K562 (cell line): ENCODE measurements around the gene FAM83E. TPM values are rescaled to one million over a fixed set of nuclear protein-coding genes. Genes with fewer than 3 reads are reported as not detected.

Source experiments
- ATAC-seq: fragments of 200-7000 bp; cut with Tn5 transposase; 3 replicates; pipeline ENCODE4 v1.9.1; 2020; ENCODE audit warnings: moderate library complexity
- BruUV-seq: library from RNA; stranded (reverse); fragments of 400-500 nt; replicated peaks from 2 replicates; lab custom pipeline; 2021; lab: Mats Ljungman, UMichigan
- CTCF ChIA-PET: fragments of 300-600 bp; formaldehyde crosslinking; extraction: SDS; loops from one replicate; lab custom pipeline; 2021; ENCODE audit warnings: low intra/inter-chr PET ratio; lab: Yijun Ruan, JAX
- POLR2A ChIA-PET: fragments of 300-600, 350-650 bp; sonication (Branson Sonifier 250); formaldehyde crosslinking; extraction: SDS; loops from one replicate; lab custom pipeline; 2021; ENCODE audit warnings: antibody characterized with exemption, inconsistent platforms; lab: Yijun Ruan, JAX
- DNase-seq, 4 experiments: peaks; one replicate each; pipeline versions ENCODE4 v3.0.0 to v3.0.0-alpha.2; 2011 to 2018; ENCODE audit warnings: low spot score in 3 of 4, mixed read lengths in 3 of 4; ENCODE audit errors: extremely low read depth in 1 of 4
- FAIRE-seq: peaks from 2 replicates; lab custom pipeline; 2011; peaks lifted over from hg19 to GRCh38; lab: Jason Lieb, UNC
- H2AFZ ChIP-seq: 2 replicates; pipeline ENCODE4 v1.6.0; 2011; ENCODE audit warnings: low read depth, low read length, control low read depth, inconsistent platforms
- H3K27ac ChIP-seq: fragments of 200-600 bp; 3 replicates; pipeline ENCODE4 v1.8.0; 2011; ENCODE audit warnings: low read depth, mild to moderate bottlenecking, control low read depth, inconsistent platforms, low read length, moderate library complexity, mixed read lengths; ENCODE audit errors: extremely low read depth
- H3K27me3 ChIP-seq, 2 experiments: fragments of 300-600 bp in 1 of 2; 2 replicates in 1 of 2; 3 replicates in 1 of 2; pipeline versions ENCODE4 v1.6.0 to v1.8.0; 2011; ENCODE audit warnings: inconsistent platforms in 2 of 2, low read length in 2 of 2, mild to moderate bottlenecking in 1 of 2, mixed read lengths in 1 of 2, moderate library complexity in 1 of 2; ENCODE audit not compliant: control insufficient read depth in 2 of 2, insufficient read depth in 2 of 2
- H3K36me3 ChIP-seq: fragments of 300-600 bp; 3 replicates; pipeline ENCODE4 v1.8.0; 2011; ENCODE audit warnings: mild to moderate bottlenecking, low read length, inconsistent platforms; ENCODE audit not compliant: control insufficient read depth, insufficient read depth
- H3K4me1 ChIP-seq, 2 experiments: fragments of 200-600 bp in 1 of 2; replicated peaks in 1 of 2; 2 replicates in 1 of 2; 3 replicates in 1 of 2; pipeline versions ENCODE4 v1.5.1 to v1.8.0; 2011; ENCODE audit warnings: inconsistent platforms in 2 of 2, low read length in 2 of 2, mild to moderate bottlenecking in 1 of 2, mixed read lengths in 1 of 2, moderate library complexity in 1 of 2; ENCODE audit not compliant: control insufficient read depth in 2 of 2, insufficient read depth in 2 of 2
- H3K4me2 ChIP-seq: 2 replicates; pipeline ENCODE4 v1.6.1; 2011; ENCODE audit warnings: low read length, control low read depth, inconsistent platforms, mixed read lengths; ENCODE audit not compliant: insufficient read depth
- H3K4me3 ChIP-seq: fragments of 200-600 bp; sonication (generic), shearing (Covaris generic); 2 replicates; pipeline ENCODE4 v1.5.1; 2016; ENCODE audit warnings: control low read depth, inconsistent platforms
- H3K79me2 ChIP-seq: fragments of 200-600 bp; 3 replicates; pipeline ENCODE4 v1.8.0; 2011; ENCODE audit warnings: low read length, inconsistent platforms; ENCODE audit not compliant: control insufficient read depth, insufficient read depth
- H3K9ac ChIP-seq, 2 experiments: 2 replicates each; pipeline versions ENCODE4 v1.6.0 to v1.6.1; 2011; ENCODE audit warnings: low read depth in 2 of 2, low read length in 2 of 2, control low read depth in 1 of 2, inconsistent platforms in 1 of 2, mild to moderate bottlenecking in 1 of 2, mixed read lengths in 1 of 2; ENCODE audit not compliant: insufficient read depth in 1 of 2
- H3K9me1 ChIP-seq: one replicate; pipeline ENCODE4 v1.6.0; 2011; ENCODE audit warnings: inconsistent platforms, mild to moderate bottlenecking, low read length, moderate library complexity; ENCODE audit not compliant: control insufficient read depth, insufficient read depth
- H3K9me3 ChIP-seq: replicated peaks from 2 replicates; pipeline ENCODE4 v1.5.1; 2011; ENCODE audit warnings: low read depth, low read length, inconsistent platforms; ENCODE audit not compliant: control insufficient read depth, insufficient read depth
- H4K20me1 ChIP-seq: replicated peaks from 2 replicates; pipeline ENCODE4 v1.6.1; 2011; ENCODE audit warnings: low read length, inconsistent platforms, mixed read lengths; ENCODE audit not compliant: control insufficient read depth, insufficient read depth
- ASH1L ChIP-seq: fragments of 450-650 bp; IDR thresholded peaks from 2 replicates; pipeline ENCODE4 v1.6.1; 2018; ENCODE audit warnings: borderline replicate concordance, mild to moderate bottlenecking, low read depth; ENCODE audit not compliant: partially characterized antibody
- CTBP1 ChIP-seq: fragments of 450-650 bp; IDR thresholded peaks from 2 replicates; pipeline ENCODE4 v1.6.1; 2016; ENCODE audit warnings: borderline replicate concordance
- HDAC3 ChIP-seq: fragments of 450-650 bp; IDR thresholded peaks from 2 replicates; pipeline ENCODE4 v1.6.1; 2018; ENCODE audit warnings: borderline replicate concordance, mild to moderate bottlenecking, moderate library complexity; ENCODE audit not compliant: partially characterized antibody
- NCOA6 ChIP-seq: fragments of 450-650 bp; IDR thresholded peaks from 2 replicates; pipeline ENCODE4 v1.6.1; 2017; ENCODE audit warnings: mild to moderate bottlenecking
- NFIX ChIP-seq: fragments of 250-450 bp; sonication (Bioruptor Pico); IDR thresholded peaks from 2 replicates; pipeline ENCODE4 v1.4.0; 2020; ENCODE audit warnings: low read depth, mild to moderate bottlenecking, moderate library complexity
- NFRKB ChIP-seq: fragments of 450-650 bp; IDR thresholded peaks from 2 replicates; pipeline ENCODE4 v1.6.1; 2016; ENCODE audit warnings: low read depth
- PHTF2 ChIP-seq: fragments of 250-450 bp; sonication (Bioruptor Pico); IDR thresholded peaks from 2 replicates; pipeline ENCODE4 v1.5.0; 2021; ENCODE audit warnings: mild to moderate bottlenecking
- SMARCA5 ChIP-seq: fragments of 450-650 bp; IDR thresholded peaks from 2 replicates; pipeline ENCODE4 v1.6.1; 2016
- SUPT5H ChIP-seq: fragments of 450-650 bp; IDR thresholded peaks from 2 replicates; pipeline ENCODE4 v1.6.1; 2016
- TARDBP ChIP-seq: fragments of 450-650 bp; IDR thresholded peaks from 2 replicates; pipeline ENCODE4 v1.6.1; 2016
- TCF7 ChIP-seq: sonication (generic); IDR thresholded peaks from 2 replicates; pipeline ENCODE4 v1.6.1; 2016; ENCODE audit warnings: antibody characterized with exemption, borderline replicate concordance
- TEAD1 ChIP-seq, 2 experiments: fragments of 450-650 bp in 1 of 2; sonication (generic) in 1 of 2; formaldehyde crosslinking; IDR thresholded peaks; 2 replicates each; pipeline versions ENCODE4 v1.4.0 to v1.8.0; 2020 to 2022; ENCODE audit warnings: mild to moderate bottlenecking in 2 of 2, missing genetic modification reagents in 1 of 2
- ZBTB2 ChIP-seq: fragments of 450-650 bp; IDR thresholded peaks from 2 replicates; pipeline ENCODE4 v1.6.1; 2016; ENCODE audit warnings: antibody characterized with exemption
- ZBTB8A ChIP-seq: fragments of 450-650 bp; IDR thresholded peaks from 2 replicates; pipeline ENCODE4 v1.6.1; 2018; ENCODE audit warnings: mild to moderate bottlenecking, moderate library complexity; ENCODE audit not compliant: partially characterized antibody
- ZNF121 ChIP-seq: sonication (generic); formaldehyde crosslinking; conservative IDR thresholded peaks from 2 replicates; pipeline ENCODE4 v1.8.0; 2022; ENCODE audit warnings: missing genetic modification reagents
- ZNF274 ChIP-seq: IDR thresholded peaks from 2 replicates; pipeline ENCODE4 v1.6.1; 2011; ENCODE audit warnings: low read depth, mild to moderate bottlenecking, low read length, moderate library complexity, borderline replicate concordance
- ZNF3 ChIP-seq: fragments of 250-450 bp; sonication (Bioruptor Pico); IDR thresholded peaks from 2 replicates; pipeline ENCODE4 v1.5.0; 2021; ENCODE audit warnings: mild to moderate bottlenecking, moderate library complexity
- WGBS: fragments of 100-300 bp; shearing (Covaris generic); methylation state at CpG from one replicate; pipeline ENCODE4 v1.1.6; 2016; ENCODE audit warnings: low coverage, mixed read lengths; ENCODE audit not compliant: insufficient coverage; ENCODE audit errors: missing lambda C conversion rate; 5-methylcytosine and 5-hydroxymethylcytosine counted together
- in situ Hi-C: fragments of 300-500 bp; cut with MboI; formaldehyde crosslinking; loops from 4 replicates; pipeline ENCODE4 v1.15.0; 2018; ENCODE audit warnings: inconsistent platforms, mixed read lengths
- intact Hi-C: fragments of 100-400 bp; cut with micrococcal nuclease; formaldehyde crosslinking; loops from 2 replicates; pipeline ENCODE4 v1.14.2; 2022
- polyA plus RNA-seq, 8 experiments: library from polyadenylated mRNA; depleted of rRNA in 4 of 8; stranded (reverse) in 5 of 8; unstranded in 3 of 8; fragments of >200 nt; fragmentation: Nextera tagmentation in 2 of 8; fragmentation: Illumina TruSeq in 1 of 8; extraction: Ambion mirVana in 2 of 8; extraction: Trizol in 1 of 8; gene quantifications; 2 replicates each; pipeline versions ENCODE4 v1.2.1 to v1.2.3, GENCODE V29; 2011 to 2014; ENCODE audit warnings: inconsistent platforms in 1 of 8, missing spikeins in 1 of 8
- total RNA-seq, 7 experiments: library from RNA; depleted of rRNA in 6 of 7; stranded (reverse); fragments of >200 nt in 6 of 7; fragmentation: Illumina TruSeq in 2 of 7; extraction: Trizol in 2 of 7; gene quantifications; 2 replicates each; pipeline versions ENCODE4 v1.2.1 to v1.2.3, GENCODE V29; 2011 to 2021; ENCODE audit warnings: low replicate concordance in 1 of 7
- TF ChIP-seq, protein P1 (sequence below): fragments of 450-650 bp; IDR thresholded peaks from 2 replicates; pipeline ENCODE4 v1.6.1; 2016; ENCODE audit warnings: low read depth, mild to moderate bottlenecking, moderate library complexity
- TF ChIP-seq, protein P2 (sequence below): fragments of 250-450 bp; sonication (Bioruptor Pico); IDR thresholded peaks from 2 replicates; pipeline ENCODE4 v1.8.0; 2022; ENCODE audit warnings: inconsistent platforms

Gene FAM83E
- total and polyA plus RNA-seq, 9 of the 15 experiments (the other 6 are each of a cell fraction or from before 2014, with no cell fraction given) = 0.15 to 0.87 (median 0.29) TPM; not detected in 4

GRCh38 chr19:48623556-48624066 is 8.7 kb upstream of the FAM83E start:
- peaks cover 14% of the 10 kb centered on the region for H3K79me2 ChIP-seq
- peak overlapping the region; percentile 67 to 70 for H3K9ac ChIP-seq
- BruUV-seq = no TSS peak
- peak overlapping the region; percentile 72 for H3K27ac ChIP-seq
- WGBS = 8% methylated on average over 8 of the region's 8 CpGs
- no peaks in the 10 kb centered on the region for H4K20me1 ChIP-seq
- H3K4me3 ChIP-seq = peak overlapping the region; percentile 21
- in situ Hi-C loops (no loop called here), intact Hi-C loops (no loop called here)
- H3K4me1 ChIP-seq = peaks cover 25 to 59% of the 10 kb centered on the region in 2 experiments
- POLR2A ChIA-PET = interaction anchor here (0.6 to 2.2 kb wide), 6 partner anchors 10 to 298 kb away, joined by 3 to 13 read pairs (median 4); partner anchors contain the start of gene EMP3
- peaks cover 2% of the 10 kb centered on the region; the same call in 1 of the 3 replicates for H3K36me3 ChIP-seq
- DNase-seq (peak in 1 of 4 experiments; percentile 36), FAIRE-seq (peak; percentile 64), ATAC-seq (no peak)
- CTCF ChIA-PET = no interaction called here
- peak overlapping the region; percentile 93 for H2AFZ ChIP-seq
- no peaks in the 10 kb centered on the region for H3K9me3 ChIP-seq
- H3K27me3 ChIP-seq = no peaks in the 10 kb centered on the region
- peak overlapping the region; percentile 84 for H3K4me2 ChIP-seq
- H3K9me1 ChIP-seq = no peaks in the 10 kb centered on the region
- TF ChIP-seq ZNF274 (no peak), PHTF2 (CRISPR knock-in tag) (no peak), NFIX (CRISPR knock-in tag) (no peak), NFRKB (peak; percentile 80), ZNF121 (CRISPR knock-in tag) (no peak), NCOA6 (no peak), ZBTB8A (no peak), SMARCA5 (peak; percentile 32; the same call in 1 of the 2 replicates), TCF7 (no peak), TARDBP (no peak), TEAD1 (CRISPR knock-in tag; IDR thresholded peaks at IDR 0.05) (no peak), CTBP1 (peak; percentile 10; the same call in 1 of the 2 replicates), ASH1L (peak; percentile 28), ZBTB2 (0 out of 2 replicates have a peak, but pooled peaks have one; percentile 57), ZNF3 (CRISPR knock-in tag) (no peak), HDAC3 (no peak), SUPT5H (peak; percentile 63)
- TF ChIP-seq, protein P1, sequence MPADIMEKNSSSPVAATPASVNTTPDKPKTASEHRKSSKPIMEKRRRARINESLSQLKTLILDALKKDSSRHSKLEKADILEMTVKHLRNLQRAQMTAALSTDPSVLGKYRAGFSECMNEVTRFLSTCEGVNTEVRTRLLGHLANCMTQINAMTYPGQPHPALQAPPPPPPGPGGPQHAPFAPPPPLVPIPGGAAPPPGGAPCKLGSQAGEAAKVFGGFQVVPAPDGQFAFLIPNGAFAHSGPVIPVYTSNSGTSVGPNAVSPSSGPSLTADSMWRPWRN = peak; percentile 51; the same call in 1 of the 2 replicates
- TF ChIP-seq, protein P2, sequence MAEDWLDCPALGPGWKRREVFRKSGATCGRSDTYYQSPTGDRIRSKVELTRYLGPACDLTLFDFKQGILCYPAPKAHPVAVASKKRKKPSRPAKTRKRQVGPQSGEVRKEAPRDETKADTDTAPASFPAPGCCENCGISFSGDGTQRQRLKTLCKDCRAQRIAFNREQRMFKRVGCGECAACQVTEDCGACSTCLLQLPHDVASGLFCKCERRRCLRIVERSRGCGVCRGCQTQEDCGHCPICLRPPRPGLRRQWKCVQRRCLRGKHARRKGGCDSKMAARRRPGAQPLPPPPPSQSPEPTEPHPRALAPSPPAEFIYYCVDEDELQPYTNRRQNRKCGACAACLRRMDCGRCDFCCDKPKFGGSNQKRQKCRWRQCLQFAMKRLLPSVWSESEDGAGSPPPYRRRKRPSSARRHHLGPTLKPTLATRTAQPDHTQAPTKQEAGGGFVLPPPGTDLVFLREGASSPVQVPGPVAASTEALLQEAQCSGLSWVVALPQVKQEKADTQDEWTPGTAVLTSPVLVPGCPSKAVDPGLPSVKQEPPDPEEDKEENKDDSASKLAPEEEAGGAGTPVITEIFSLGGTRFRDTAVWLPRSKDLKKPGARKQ (CRISPR knock-in tag) = no peak
